GM12873 (cell line): ENCODE measurements around the gene EDAR.

Source experiments
- TF ChIP-seq, protein P1 (sequence below): IDR thresholded peaks from 2 replicates; pipeline ENCODE4 v1.5.1; 2012; ENCODE audit warnings: low read depth, mild to moderate bottlenecking, moderate library complexity, low read length, control low read depth; ENCODE audit not compliant: insufficient read depth; ENCODE audit errors: missing control alignments

EDAR gene

DNA sequence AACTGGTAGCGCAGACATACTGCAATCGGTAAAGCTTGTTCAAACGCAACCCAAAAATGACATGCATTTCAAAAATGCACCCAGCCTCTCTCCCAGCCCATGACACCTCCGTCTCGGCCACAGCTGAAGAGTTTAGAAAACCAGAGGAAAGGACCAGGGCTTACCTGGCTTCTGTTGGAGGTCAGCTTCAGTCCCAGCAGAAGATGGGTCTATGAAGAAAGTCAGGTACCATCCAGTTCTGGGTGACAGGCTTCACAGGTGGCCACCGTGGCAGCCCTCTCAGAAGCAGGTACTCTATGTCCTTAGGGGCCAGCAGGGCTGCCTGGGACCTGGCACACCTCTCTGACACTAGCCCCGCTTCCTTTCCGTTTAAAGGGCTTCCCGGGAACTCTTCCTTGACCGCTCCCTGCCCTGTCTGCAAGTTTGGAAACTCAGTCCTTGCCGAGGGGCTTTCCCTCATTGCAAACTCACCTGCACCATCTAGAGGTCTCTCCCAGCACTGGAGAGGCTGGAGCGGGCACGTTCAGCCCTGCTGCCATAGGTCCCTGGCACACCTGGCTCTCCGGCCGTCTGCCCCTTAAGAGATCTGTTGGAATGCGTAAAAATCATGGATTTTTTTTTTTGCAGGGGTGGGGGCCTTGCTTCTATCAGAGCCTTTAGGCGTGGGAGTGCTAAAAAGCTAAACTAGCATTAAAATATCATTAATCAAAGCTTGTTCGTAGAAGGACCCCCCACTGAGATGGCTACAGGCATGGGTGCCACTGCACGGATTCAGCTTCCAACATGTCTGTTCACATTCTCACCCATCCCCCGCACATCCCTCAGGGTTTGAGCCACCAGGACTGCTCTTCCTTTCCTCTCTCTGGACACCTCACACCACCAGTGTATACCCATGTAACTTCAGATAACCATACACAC is at the start of gene EDAR:
EDAR (minus strand) TSS at position 425 of the 918 bp plus-strand sequence. CDS start 58,206 bp downstream, outside the sequence.
- TF ChIP-seq, protein P1, sequence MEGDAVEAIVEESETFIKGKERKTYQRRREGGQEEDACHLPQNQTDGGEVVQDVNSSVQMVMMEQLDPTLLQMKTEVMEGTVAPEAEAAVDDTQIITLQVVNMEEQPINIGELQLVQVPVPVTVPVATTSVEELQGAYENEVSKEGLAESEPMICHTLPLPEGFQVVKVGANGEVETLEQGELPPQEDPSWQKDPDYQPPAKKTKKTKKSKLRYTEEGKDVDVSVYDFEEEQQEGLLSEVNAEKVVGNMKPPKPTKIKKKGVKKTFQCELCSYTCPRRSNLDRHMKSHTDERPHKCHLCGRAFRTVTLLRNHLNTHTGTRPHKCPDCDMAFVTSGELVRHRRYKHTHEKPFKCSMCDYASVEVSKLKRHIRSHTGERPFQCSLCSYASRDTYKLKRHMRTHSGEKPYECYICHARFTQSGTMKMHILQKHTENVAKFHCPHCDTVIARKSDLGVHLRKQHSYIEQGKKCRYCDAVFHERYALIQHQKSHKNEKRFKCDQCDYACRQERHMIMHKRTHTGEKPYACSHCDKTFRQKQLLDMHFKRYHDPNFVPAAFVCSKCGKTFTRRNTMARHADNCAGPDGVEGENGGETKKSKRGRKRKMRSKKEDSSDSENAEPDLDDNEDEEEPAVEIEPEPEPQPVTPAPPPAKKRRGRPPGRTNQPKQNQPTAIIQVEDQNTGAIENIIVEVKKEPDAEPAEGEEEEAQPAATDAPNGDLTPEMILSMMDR: peak; percentile 69

DNA sequence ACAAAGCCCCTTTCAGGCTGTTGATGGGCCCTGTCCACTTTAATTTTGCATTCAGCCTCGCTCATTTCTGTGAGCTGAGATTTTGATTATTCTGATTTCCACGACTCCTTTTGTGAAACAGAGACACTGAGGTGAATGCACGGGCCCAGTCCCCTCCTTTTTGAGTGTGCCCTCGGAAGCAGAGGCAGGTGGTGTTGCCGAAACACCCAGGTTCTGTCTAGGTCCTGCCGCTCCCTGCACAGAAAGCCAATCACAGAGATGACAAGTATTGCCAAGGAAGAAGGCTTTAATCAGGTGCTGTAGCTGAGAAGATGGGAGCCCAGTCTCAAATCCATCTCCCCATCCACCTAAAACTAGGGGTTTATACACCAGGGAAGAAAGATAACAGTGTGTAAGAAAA is 44.2 kb upstream of the EDAR start:
- TF ChIP-seq, protein P1: no peak

- TF ChIP-seq, protein P1: no peak
Observed at GRCh38 chr2:109032229-109032820, 43.3 kb upstream of the EDAR start.

DNA sequence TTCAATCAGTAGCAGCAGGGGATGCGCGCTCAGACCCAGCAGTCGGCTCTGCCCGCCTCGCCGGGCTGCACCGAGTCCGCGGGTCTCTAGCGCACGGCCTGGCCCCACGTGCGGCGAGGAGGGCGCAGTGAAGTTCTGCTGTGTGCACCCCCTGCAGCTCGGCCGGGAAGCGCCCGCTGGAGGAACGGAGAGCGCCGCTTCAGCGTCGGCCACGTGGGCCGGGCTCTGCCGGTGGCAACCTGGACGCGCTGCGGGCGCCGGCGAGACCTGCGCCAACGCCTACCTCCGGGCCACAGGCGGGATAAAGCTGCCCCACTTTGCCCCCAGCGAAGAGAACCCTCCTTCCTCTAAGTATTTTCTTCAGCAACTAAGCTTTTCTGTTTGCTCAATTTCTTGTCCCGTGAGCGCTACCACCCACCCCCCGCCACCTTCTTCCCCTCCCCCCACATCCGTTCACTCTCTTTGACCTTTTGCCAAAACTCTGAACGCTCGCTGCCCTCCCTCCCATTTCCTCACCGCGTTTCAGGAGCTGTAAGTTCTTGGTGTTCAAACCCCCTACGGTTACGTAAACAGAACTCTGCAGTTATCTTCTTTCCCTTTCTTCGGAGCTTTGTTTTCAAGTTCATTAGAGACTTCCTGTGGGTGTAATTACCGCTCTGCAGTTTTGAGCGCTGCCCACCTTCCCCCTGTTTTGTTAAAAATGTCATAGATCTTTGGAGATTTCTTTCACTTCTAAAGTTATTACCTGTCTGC is 42.6 kb upstream of the EDAR start:
- TF ChIP-seq, protein P1: no peak

DNA sequence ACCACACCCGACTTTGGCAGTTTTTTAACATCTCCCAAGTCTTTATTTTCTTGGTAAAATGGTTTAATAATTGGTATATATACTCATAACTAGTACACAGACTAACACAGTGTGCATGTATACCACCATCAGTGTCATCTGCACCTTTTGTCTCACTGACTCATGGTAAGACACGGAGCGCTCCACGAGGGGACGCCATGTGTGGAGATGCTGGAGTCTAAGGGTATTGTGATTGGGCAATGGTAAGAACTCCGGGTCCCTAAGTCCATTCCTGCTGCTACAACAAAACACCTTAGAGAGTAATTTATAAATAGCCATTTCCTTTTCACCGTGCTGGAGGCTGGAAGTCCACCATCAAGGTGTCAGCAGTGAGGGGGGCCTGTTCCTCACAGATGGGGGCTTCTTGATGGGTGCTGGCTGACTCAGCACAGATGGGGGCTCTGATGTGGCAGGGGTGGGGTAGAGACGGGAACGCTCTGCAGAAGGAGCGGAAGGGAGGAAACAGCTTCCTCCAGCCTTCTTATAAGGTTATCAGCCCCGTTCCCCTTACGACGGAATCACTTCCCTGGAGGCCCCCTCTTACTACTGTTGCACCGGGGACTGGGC is 42.0 kb upstream of the EDAR start:
- TF ChIP-seq, protein P1: no peak

DNA sequence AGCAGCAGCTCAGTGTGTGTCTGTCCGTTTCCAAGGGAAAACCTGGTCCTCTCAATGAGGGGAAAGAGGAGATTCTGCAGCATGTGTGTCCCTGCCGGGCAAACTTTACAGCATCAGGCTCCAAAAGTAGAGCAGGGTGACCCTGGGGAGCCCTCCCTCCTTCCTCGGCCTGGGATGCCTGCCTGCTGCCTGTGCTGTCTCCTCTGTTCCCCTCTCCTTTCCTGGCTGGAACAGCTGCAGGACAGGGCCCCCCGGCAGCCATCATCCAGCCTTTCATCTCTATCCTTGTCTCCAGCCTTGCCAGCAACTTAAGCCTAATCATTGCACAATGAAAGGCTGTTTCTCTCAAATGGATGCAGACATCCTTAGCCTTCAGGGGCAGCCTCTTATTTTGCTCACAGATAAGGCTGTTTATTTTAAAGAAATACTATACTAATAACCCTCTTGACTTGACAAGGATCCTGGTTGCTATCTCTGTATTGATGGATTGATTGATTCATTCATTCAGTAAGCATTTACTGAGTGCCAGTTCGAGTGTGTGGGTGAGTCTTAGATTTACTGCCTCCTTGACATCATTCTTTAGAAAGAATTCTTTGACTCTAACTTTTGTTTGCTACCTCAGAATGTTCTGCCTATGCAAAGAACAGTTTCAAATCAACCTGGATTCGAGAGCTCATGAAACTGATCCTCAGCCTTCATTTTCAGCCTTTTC is 40.6 kb upstream of the EDAR start:
- TF ChIP-seq, protein P1: no peak
